HepG2 (cell line): ENCODE results near the gene PSMD8. TPM values are rescaled to one million over a fixed set of nuclear protein-coding genes. Genes with fewer than 3 reads are reported as not detected.

ENCODE experiments used
- ATAC-seq: fragments of 200-7000 bp; cut with Tn5 transposase; 3 replicates; pipeline ENCODE4 v1.9.1; 2020; ENCODE audit warnings: mild to moderate bottlenecking, moderate library complexity
- BruUV-seq: library from RNA; stranded (reverse); fragments of 400-500 nt; replicated peaks from 2 replicates; lab custom pipeline; 2021; lab: Mats Ljungman, UMichigan
- CTCF ChIA-PET: fragments of 300-600 bp; formaldehyde crosslinking; extraction: SDS; loops from one replicate; lab custom pipeline; 2021; ENCODE audit warnings: low total read pairs, inconsistent platforms, low intra/inter-chr PET ratio; lab: Yijun Ruan, JAX
- POLR2A ChIA-PET: fragments of 350-600 bp; sonication (Branson Sonifier 250); formaldehyde crosslinking; loops from one replicate; lab custom pipeline; 2020; ENCODE audit warnings: antibody characterized with exemption, inconsistent platforms; lab: Yijun Ruan, JAX
- DNase-seq: peaks from one replicate; pipeline ENCODE4 v3.0.0-alpha.2; 2015; ENCODE audit warnings: low spot score
- FAIRE-seq: peaks from 3 replicates; lab custom pipeline; 2011; peaks lifted over from hg19 to GRCh38; lab: Jason Lieb, UNC
- H2AFZ ChIP-seq: one replicate; pipeline ENCODE4 v1.6.1; 2011; ENCODE audit warnings: low read length, inconsistent platforms
- H3K27ac ChIP-seq: fragments of 300-600 bp; 3 replicates; pipeline ENCODE4 v1.8.0; 2011; ENCODE audit warnings: mixed run types, mild to moderate bottlenecking, mixed read lengths, low read length, inconsistent platforms; ENCODE audit not compliant: insufficient read depth; ENCODE audit errors: extremely low read length
- H3K27me3 ChIP-seq, 2 experiments: fragments of 200-600 bp in 1 of 2; 2 replicates in 1 of 2; 3 replicates in 1 of 2; pipeline versions ENCODE4 v1.6.0 to v1.8.0; 2011; ENCODE audit warnings: low read length in 2 of 2, mild to moderate bottlenecking in 2 of 2, moderate library complexity in 2 of 2, inconsistent platforms in 1 of 2; ENCODE audit not compliant: insufficient read depth in 2 of 2, control insufficient read depth in 1 of 2
- H3K36me3 ChIP-seq, 2 experiments: fragments of 200-600 bp in 1 of 2; replicated peaks in 1 of 2; 2 replicates in 1 of 2; 3 replicates in 1 of 2; pipeline versions ENCODE4 v1.5.1 to v1.8.0; 2011; ENCODE audit warnings: low read length in 2 of 2, inconsistent platforms in 1 of 2; ENCODE audit not compliant: insufficient read depth in 2 of 2, control insufficient read depth in 1 of 2
- H3K4me1 ChIP-seq: 2 replicates; pipeline ENCODE4 v1.5.1; 2012; ENCODE audit warnings: low read length, inconsistent platforms; ENCODE audit not compliant: insufficient read depth
- H3K4me2 ChIP-seq: 2 replicates; pipeline ENCODE4 v1.6.0; 2011; ENCODE audit warnings: low read depth, low read length, inconsistent platforms
- H3K4me3 ChIP-seq, 3 experiments: fragments of 200-600 bp in 1 of 3; sonication (generic), shearing (Covaris generic) in 1 of 3; replicated peaks in 1 of 3; 2 replicates each; pipeline ENCODE4 v1.5.1; 2011 to 2016; ENCODE audit warnings: low read length in 3 of 3, inconsistent platforms in 2 of 3, low read depth in 2 of 3, mild to moderate bottlenecking in 2 of 3, control low read depth in 1 of 3, mixed read lengths in 1 of 3; ENCODE audit not compliant: insufficient read depth in 1 of 3
- H3K79me2 ChIP-seq: one replicate; pipeline ENCODE4 v1.6.1; 2011; ENCODE audit warnings: low read length, inconsistent platforms; ENCODE audit not compliant: insufficient read depth
- H3K9ac ChIP-seq: 2 replicates; pipeline ENCODE4 v1.6.0; 2011; ENCODE audit warnings: mild to moderate bottlenecking, low read depth, low read length, inconsistent platforms; ENCODE audit not compliant: insufficient read depth
- H3K9me3 ChIP-seq: 2 replicates; pipeline ENCODE4 v1.5.1; 2012; ENCODE audit warnings: mild to moderate bottlenecking, low read length
- H4K20me1 ChIP-seq: 2 replicates; pipeline ENCODE4 v1.6.0; 2011; ENCODE audit warnings: inconsistent platforms, mild to moderate bottlenecking, low read length, moderate library complexity; ENCODE audit not compliant: insufficient read depth
- CCAR2 ChIP-seq: fragments of 200-400 bp; formaldehyde crosslinking; optimal IDR thresholded peaks from 2 replicates; pipeline ENCODE3; 2018; ENCODE audit warnings: low read depth, mild to moderate bottlenecking, low read length, moderate library complexity
- CHD4 ChIP-seq: fragments of 200-600 bp; sonication (generic); IDR thresholded peaks from 2 replicates; pipeline ENCODE4 v1.7.0; 2017; ENCODE audit warnings: mild to moderate bottlenecking, low read length, borderline replicate concordance
- FLYWCH1 ChIP-seq: sonication (generic); formaldehyde crosslinking; IDR thresholded peaks from 2 replicates; pipeline ENCODE4 v1.8.1; 2023; ENCODE audit warnings: mild to moderate bottlenecking, missing genetic modification reagents
- GLI4 ChIP-seq: sonication (generic); formaldehyde crosslinking; IDR thresholded peaks from 2 replicates; pipeline ENCODE4 v1.5.1; 2020; ENCODE audit warnings: missing genetic modification reagents, mild to moderate bottlenecking, moderate library complexity, borderline replicate concordance
- KAT2B ChIP-seq: fragments of 150-350 bp; IDR thresholded peaks from 2 replicates; pipeline ENCODE4 v1.6.1; 2014; ENCODE audit warnings: low read depth, low read length, borderline replicate concordance
- KDM5A ChIP-seq: fragments of 200-600 bp; sonication (generic); IDR thresholded peaks from 2 replicates; pipeline ENCODE4 v1.7.0; 2018; ENCODE audit warnings: antibody characterized with exemption, mild to moderate bottlenecking, low read length, borderline replicate concordance
- MAFF ChIP-seq: IDR thresholded peaks from 2 replicates; pipeline ENCODE4 v1.6.1; 2011; ENCODE audit warnings: low read depth, low read length, improper control_type of control experiment
- MED8 ChIP-seq: sonication (generic); formaldehyde crosslinking; IDR thresholded peaks from 2 replicates; pipeline ENCODE4 v1.8.1; 2023; ENCODE audit warnings: mild to moderate bottlenecking, missing genetic modification reagents; ENCODE audit not compliant: insufficient replicate concordance
- MIER3 ChIP-seq: IDR thresholded peaks from 2 replicates; pipeline ENCODE4 v1.6.1; 2016; ENCODE audit warnings: missing compliant biosample characterization, borderline replicate concordance
- MYNN ChIP-seq: sonication (generic); formaldehyde crosslinking; IDR thresholded peaks from 2 replicates; pipeline ENCODE4 v1.4.0; 2020; ENCODE audit warnings: mild to moderate bottlenecking, low read depth, missing genetic modification reagents
- NKX3-1 ChIP-seq: sonication (generic); formaldehyde crosslinking; IDR thresholded peaks from 2 replicates; pipeline ENCODE4 v1.5.0; 2020; ENCODE audit warnings: missing genetic modification reagents
- SNAPC2 ChIP-seq: sonication (generic); formaldehyde crosslinking; IDR thresholded peaks from 2 replicates; pipeline ENCODE4 v1.8.1; 2022; ENCODE audit warnings: mild to moderate bottlenecking, missing genetic modification reagents
- TARDBP ChIP-seq: sonication (generic); formaldehyde crosslinking; IDR thresholded peaks from 2 replicates; pipeline ENCODE4 v1.8.0; 2022; ENCODE audit warnings: mild to moderate bottlenecking, missing genetic modification reagents
- TBP ChIP-seq: sonication (generic); formaldehyde crosslinking; IDR thresholded peaks from 2 replicates; pipeline ENCODE4 v1.5.0; 2020; ENCODE audit warnings: missing genetic modification reagents
- TEAD3 ChIP-seq: optimal IDR thresholded peaks from 2 replicates; pipeline ENCODE3; 2016; ENCODE audit warnings: borderline replicate concordance
- XBP1 ChIP-seq: sonication (generic); formaldehyde crosslinking; IDR thresholded peaks from 2 replicates; pipeline ENCODE4 v1.5.0; 2020; ENCODE audit warnings: missing genetic modification reagents
- YY1 ChIP-seq: IDR thresholded peaks from 2 replicates; pipeline ENCODE4 v1.6.1; 2011; ENCODE audit warnings: low read length, low read depth, moderate library complexity, mild to moderate bottlenecking; ENCODE audit not compliant: insufficient read depth, insufficient replicate concordance
- ZBTB8A ChIP-seq: sonication (generic); formaldehyde crosslinking; IDR thresholded peaks from 2 replicates; pipeline ENCODE4 v1.4.0; 2020; ENCODE audit warnings: mild to moderate bottlenecking, low read depth, missing genetic modification reagents, borderline replicate concordance
- ZC3H13 ChIP-seq: sonication (generic); formaldehyde crosslinking; IDR thresholded peaks from 2 replicates; pipeline ENCODE4 v1.8.1; 2023; ENCODE audit warnings: mild to moderate bottlenecking, missing genetic modification reagents, moderate library complexity
- ZNF264 ChIP-seq: sonication (generic); formaldehyde crosslinking; IDR thresholded peaks from 2 replicates; pipeline ENCODE4 v1.4.0; 2020; ENCODE audit warnings: missing genetic modification reagents
- ZNF572 ChIP-seq: sonication (generic); formaldehyde crosslinking; IDR thresholded peaks from 2 replicates; pipeline ENCODE4 v1.5.1; 2020; ENCODE audit warnings: mild to moderate bottlenecking, missing genetic modification reagents
- ZNF883 ChIP-seq: sonication (generic); formaldehyde crosslinking; IDR thresholded peaks from 2 replicates; pipeline ENCODE4 v1.5.1; 2020; ENCODE audit warnings: mild to moderate bottlenecking, missing genetic modification reagents; ENCODE audit errors: not compliant biosample characterization
- ZSCAN30 ChIP-seq: sonication (generic); formaldehyde crosslinking; IDR thresholded peaks from 2 replicates; pipeline ENCODE4 v1.5.0; 2020; ENCODE audit warnings: mild to moderate bottlenecking, missing genetic modification reagents
- WGBS: methylation state at CpG from one replicate; pipeline ENCODE4 v1.1.6; 2017; ENCODE audit warnings: low lambda C conversion rate; 5-methylcytosine and 5-hydroxymethylcytosine counted together
- in situ Hi-C: cut with HindIII; loops from 2 replicates; pipeline ENCODE4 v1.10.0; 2017; ENCODE audit warnings: low pct_unique_long_range_greater_than_20kb; ENCODE audit not compliant: extremely low pct_ligation_motif_present
- intact Hi-C: fragments of 100-400 bp; cut with micrococcal nuclease; formaldehyde crosslinking; loops from one replicate; pipeline ENCODE4 v1.10.0; 2022; ENCODE audit not compliant: unreplicated experiment
- polyA plus RNA-seq, 8 experiments: library from polyadenylated mRNA; depleted of rRNA in 3 of 8; stranded (reverse) in 7 of 8; unstranded in 1 of 8; fragments of >200 nt; fragmentation: Illumina TruSeq in 4 of 8; extraction: Trizol in 4 of 8; gene quantifications; 2 replicates each; pipeline versions ENCODE4 v1.2.1 to v1.2.3, GENCODE V29; 2011 to 2016; ENCODE audit warnings: low read depth in 4 of 8, missing spikeins in 1 of 8, mixed read lengths in 1 of 8; ENCODE audit not compliant: insufficient read depth in 1 of 8
- total RNA-seq, 5 experiments: library from RNA; depleted of rRNA; stranded (reverse); fragments of >200 nt; fragmentation: Illumina TruSeq; extraction: Trizol; gene quantifications; 2 replicates each; pipeline ENCODE4 v1.2.3, GENCODE V29; 2016; ENCODE audit warnings: low read depth in 1 of 5

Gene PSMD8
- total and polyA plus RNA-seq, 2 of the 13 experiments (the other 11 are each of a cell fraction or from before 2014, with no cell fraction given) = 162 to 296 TPM

GRCh38 chr19:38373907-38374331, 452 bp upstream of the PSMD8 start:
- H3K4me2 ChIP-seq = peak overlapping the region; percentile 74
- FAIRE-seq = no peak
- no peaks in the 10 kb centered on the region for H3K9me3 ChIP-seq
- peak overlapping the region; percentile 59 to 92 (median 69) for H3K4me3 ChIP-seq
- in situ Hi-C loops (no loop called here), intact Hi-C loops (loop anchor here (1.0 kb wide), 1 partner anchor 39 kb away; the partner anchor contains the start of gene CATSPERG)
- ChIA-PET CTCF (interaction anchor here (0.9 kb wide), 1 partner anchor 130 kb away, joined by 3 read pairs; no protein-coding TSS in a partner anchor), POLR2A (interaction anchor here (0.6 to 3.3 kb wide), 23 partner anchors 11 to 557 kb away, joined by 3 to 49 read pairs (median 5); partner anchors contain the start of genes C19orf33, CATSPERG, EIF3K and FAM98C)
- 82% methylated on average over 6 of the region's 6 CpGs for WGBS
- H3K36me3 ChIP-seq = peaks cover 2 to 13% of the 10 kb centered on the region in 2 experiments; a peak in 3 of 5 replicates
- H3K9ac ChIP-seq = peak overlapping the region; percentile 55
- peaks cover 22% of the 10 kb centered on the region for H3K4me1 ChIP-seq
- ATAC-seq = no peak
- H3K27ac ChIP-seq = peak overlapping the region; percentile 50
- peaks cover 2% of the 10 kb centered on the region; the same call in 1 of the 2 replicates for H4K20me1 ChIP-seq
- DNase-seq = no peak
- BruUV-seq = no TSS peak
- peaks cover 22% of the 10 kb centered on the region for H3K79me2 ChIP-seq
- H3K27me3 ChIP-seq = no peaks in the 10 kb centered on the region; a peak in 1 of 5 replicates
- peak overlapping the region; percentile 90 for H2AFZ ChIP-seq
- peak; percentile 56; the same call in 1 of the 2 replicates for TF ChIP-seq XBP1 (CRISPR knock-in tag)
- no peak for TF ChIP-seq MIER3 (CRISPR knock-in tag)
- no peak for TF ChIP-seq ZNF572 (CRISPR knock-in tag)
- TF ChIP-seq ZC3H13 (CRISPR knock-in tag) = no peak
- no peak for TF ChIP-seq CHD4
- no peak for TF ChIP-seq MED8
- no peak for TF ChIP-seq KDM5A
- no peak for TF ChIP-seq TARDBP
- no peak for TF ChIP-seq KAT2B
- 0 out of 2 replicates have a peak, but pooled peaks have one; percentile 26 for TF ChIP-seq NKX3-1 (CRISPR knock-in tag)
- 0 out of 2 replicates have a peak, but pooled peaks have one; percentile 11 for TF ChIP-seq ZSCAN30 (CRISPR knock-in tag)
- TF ChIP-seq FLYWCH1 (CRISPR knock-in tag) = no peak
- no peak for TF ChIP-seq ZNF883 (CRISPR knock-in tag)
- no peak for TF ChIP-seq CCAR2
- 0 out of 2 replicates have a peak, but pooled peaks have one; percentile 7 for TF ChIP-seq GLI4 (CRISPR knock-in tag)
- TF ChIP-seq TEAD3 (CRISPR knock-in tag) = no peak
- TF ChIP-seq TBP = 0 out of 2 replicates have a peak, but pooled peaks have one; percentile 27
- TF ChIP-seq ZNF264 (CRISPR knock-in tag) = 0 out of 2 replicates have a peak, but pooled peaks have one; percentile 24
- TF ChIP-seq MAFF = no peak
- TF ChIP-seq SNAPC2 (CRISPR knock-in tag) = no peak
- TF ChIP-seq ZBTB8A = 0 out of 2 replicates have a peak, but pooled peaks have one; percentile 16
- TF ChIP-seq MYNN (CRISPR knock-in tag) = no peak
- TF ChIP-seq YY1 = no peak
